Caco-2 (cell line): Measurements from ENCODE around the gene BCL2L11. TPM values are rescaled to one million over a fixed set of nuclear protein-coding genes. Genes with fewer than 3 reads are reported as not detected.

Experiments
- BruUV-seq: library from RNA; stranded (reverse); fragments of 400-500 nt; replicated peaks from 2 replicates; lab custom pipeline; 2021; lab: Mats Ljungman, UMichigan
- CTCF ChIA-PET: fragments of 300-600 bp; sonication (Branson Sonifier 250); formaldehyde crosslinking; loops from one replicate; lab custom pipeline; 2022; ENCODE audit warnings: antibody characterized with exemption; lab: Charles Lee
- POLR2A ChIA-PET: fragments of 300-600 bp; sonication (Branson Sonifier 250); formaldehyde crosslinking; loops from one replicate; lab custom pipeline; 2022; ENCODE audit warnings: antibody characterized with exemption; lab: Charles Lee
- DNase-seq, 2 experiments: peaks; one replicate each; pipeline versions ENCODE4 v3.0.0 to v3.0.0-alpha.2; 2020 to 2022
- H3K27me3 ChIP-seq: replicated peaks from 2 replicates; pipeline ENCODE4 v1.6.0; 2011; ENCODE audit warnings: low read length; ENCODE audit not compliant: control insufficient read depth, insufficient read depth
- H3K36me3 ChIP-seq: 2 replicates; pipeline ENCODE4 v1.5.1; 2011; ENCODE audit warnings: low read length; ENCODE audit not compliant: control insufficient read depth, insufficient read depth
- H3K4me1 ChIP-seq: fragments of 250-450 bp; sonication (Bioruptor Pico); 2 replicates; pipeline ENCODE4 v1.5.1; 2020; ENCODE audit warnings: mild to moderate bottlenecking
- H3K4me3 ChIP-seq: 2 replicates; pipeline ENCODE4 v1.5.1; 2011; ENCODE audit warnings: low read depth, mild to moderate bottlenecking, control low read depth, low read length
- H3K9me3 ChIP-seq: fragments of 250-450 bp; sonication (Bioruptor Pico); 2 replicates; pipeline ENCODE4 v1.5.1; 2020; ENCODE audit warnings: mild to moderate bottlenecking, moderate library complexity
- H3K27ac Mint-ChIP-seq: one replicate; pipeline ENCODE4 v1.8.0; 2022; ENCODE audit warnings: mixed read lengths; ENCODE audit not compliant: unreplicated experiment
- H3K27me3 Mint-ChIP-seq: one replicate; pipeline ENCODE4 v1.8.0; 2022; ENCODE audit warnings: mixed read lengths; ENCODE audit not compliant: insufficient read depth, unreplicated experiment
- H3K36me3 Mint-ChIP-seq: one replicate; pipeline ENCODE4 v1.8.0; 2022; ENCODE audit warnings: mild to moderate bottlenecking, mixed read lengths; ENCODE audit not compliant: insufficient read depth, unreplicated experiment
- H3K4me1 Mint-ChIP-seq: one replicate; pipeline ENCODE4 v1.8.0; 2022; ENCODE audit warnings: low read depth, mixed read lengths; ENCODE audit not compliant: unreplicated experiment
- H3K4me3 Mint-ChIP-seq: one replicate; pipeline ENCODE4 v1.8.0; 2022; ENCODE audit warnings: mild to moderate bottlenecking, moderate library complexity, mixed read lengths; ENCODE audit not compliant: unreplicated experiment
- H3K9me3 Mint-ChIP-seq: one replicate; pipeline ENCODE4 v1.8.0; 2022; ENCODE audit warnings: mixed read lengths; ENCODE audit not compliant: unreplicated experiment
- intact Hi-C: fragments of 100-400 bp; cut with micrococcal nuclease; formaldehyde crosslinking; loops from one replicate; pipeline ENCODE4 v1.10.0; 2022; ENCODE audit not compliant: unreplicated experiment
- total RNA-seq: library from RNA; stranded (reverse); gene quantifications from 2 replicates; pipeline ENCODE4 v1.2.3, GENCODE V29; 2022
- TF ChIP-seq, protein P1 (sequence below), 2 experiments: fragments of 200-600 bp in 1 of 2; IDR thresholded peaks; 1 replicate in 1 of 2; 2 replicates in 1 of 2; pipeline versions ENCODE4 v1.5.1 to v1.8.0; 2011 to 2022; ENCODE audit warnings: antibody characterized with exemption in 1 of 2, control low read depth in 1 of 2, inconsistent platforms in 1 of 2, low read depth in 1 of 2, low read length in 1 of 2, mild to moderate bottlenecking in 1 of 2, moderate library complexity in 1 of 2; ENCODE audit not compliant: insufficient read depth in 1 of 2, severe bottlenecking in 1 of 2, unreplicated experiment in 1 of 2

The BCL2L11 gene
- total RNA-seq, 1 experiment from 2014 or later = 28.9 TPM

DNA sequence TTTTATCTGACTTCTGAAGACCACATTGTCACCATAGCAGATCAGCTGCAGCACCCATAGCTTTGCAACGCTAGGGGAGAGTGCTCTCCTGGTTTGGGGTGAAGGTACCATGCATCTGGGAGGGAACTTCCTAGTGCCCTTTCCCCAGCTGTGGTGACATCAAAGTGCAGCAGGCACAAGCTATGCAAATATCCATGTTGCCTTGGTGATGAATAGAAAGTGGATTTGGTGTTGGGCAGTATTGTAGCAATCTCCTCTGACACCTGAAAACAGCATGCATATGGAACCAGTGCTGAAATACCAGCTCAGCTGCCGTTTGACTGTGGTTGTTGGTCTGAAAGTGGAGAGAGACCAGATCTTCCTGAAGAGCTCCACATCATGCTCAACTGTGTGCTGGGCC, 37.1 kb downstream of the BCL2L11 start:
- intact Hi-C loops = no loop called here

DNA sequence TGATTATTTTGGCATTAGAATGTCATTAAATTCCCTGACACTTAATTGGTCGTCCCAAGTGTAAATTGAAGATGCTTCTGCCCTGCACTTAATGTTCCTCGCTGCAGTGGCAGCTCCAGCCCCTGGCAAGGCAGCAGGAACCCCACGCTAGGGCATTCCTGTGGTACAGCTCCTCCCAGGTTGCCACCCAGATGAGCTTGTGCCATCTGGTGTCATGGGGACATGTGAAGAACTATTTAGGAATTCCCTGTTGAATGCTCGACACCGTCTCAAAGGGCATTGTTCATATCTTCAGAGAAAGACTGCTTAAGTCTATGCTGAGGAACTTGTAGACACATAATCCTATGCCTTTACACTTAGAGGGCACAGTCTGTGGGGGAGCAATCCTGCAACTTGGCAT, 38.9 kb downstream of the BCL2L11 start:
- Histone ChIP-seq H3K36me3 (peaks cover 8% of the 10 kb centered on the region), H3K27me3 (no peaks in the 10 kb centered on the region), H3K9me3 (no peaks in the 10 kb centered on the region), H3K4me3 (no peak overlapping the region), H3K4me1 (peaks cover 5% of the 10 kb centered on the region; the same call in 1 of the 2 replicates)
- no peak overlapping the region for H3K27ac Mint-ChIP-seq
- peaks cover 6% of the 10 kb centered on the region for H3K4me1 Mint-ChIP-seq
- H3K36me3 Mint-ChIP-seq = peaks cover 23% of the 10 kb centered on the region
- ChIA-PET POLR2A (no interaction called here), CTCF (no interaction called here)
- BruUV-seq = no TSS peak
- no peak for DNase-seq
- intact Hi-C loops = no loop called here
- no peak overlapping the region for H3K4me3 Mint-ChIP-seq
- no peaks in the 10 kb centered on the region for H3K9me3 Mint-ChIP-seq
- no peaks in the 10 kb centered on the region for H3K27me3 Mint-ChIP-seq
- TF ChIP-seq, protein P1, sequence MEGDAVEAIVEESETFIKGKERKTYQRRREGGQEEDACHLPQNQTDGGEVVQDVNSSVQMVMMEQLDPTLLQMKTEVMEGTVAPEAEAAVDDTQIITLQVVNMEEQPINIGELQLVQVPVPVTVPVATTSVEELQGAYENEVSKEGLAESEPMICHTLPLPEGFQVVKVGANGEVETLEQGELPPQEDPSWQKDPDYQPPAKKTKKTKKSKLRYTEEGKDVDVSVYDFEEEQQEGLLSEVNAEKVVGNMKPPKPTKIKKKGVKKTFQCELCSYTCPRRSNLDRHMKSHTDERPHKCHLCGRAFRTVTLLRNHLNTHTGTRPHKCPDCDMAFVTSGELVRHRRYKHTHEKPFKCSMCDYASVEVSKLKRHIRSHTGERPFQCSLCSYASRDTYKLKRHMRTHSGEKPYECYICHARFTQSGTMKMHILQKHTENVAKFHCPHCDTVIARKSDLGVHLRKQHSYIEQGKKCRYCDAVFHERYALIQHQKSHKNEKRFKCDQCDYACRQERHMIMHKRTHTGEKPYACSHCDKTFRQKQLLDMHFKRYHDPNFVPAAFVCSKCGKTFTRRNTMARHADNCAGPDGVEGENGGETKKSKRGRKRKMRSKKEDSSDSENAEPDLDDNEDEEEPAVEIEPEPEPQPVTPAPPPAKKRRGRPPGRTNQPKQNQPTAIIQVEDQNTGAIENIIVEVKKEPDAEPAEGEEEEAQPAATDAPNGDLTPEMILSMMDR (IDR thresholded peaks at IDR 0.05; ENCODE audit: insufficient read depth in 1 of 2, low read depth in 1 of 2, low read length in 1 of 2, severe bottlenecking in 1 of 2, unreplicated experiment in 1 of 2) = no peak

More for the DNA sequence above, 37.1 kb downstream of the BCL2L11 start:
- CTCF ChIA-PET = no interaction called here
- no peaks in the 10 kb centered on the region for H3K27me3 ChIP-seq
- no peaks in the 10 kb centered on the region for H3K9me3 Mint-ChIP-seq
- POLR2A ChIA-PET = no interaction called here
- H3K9me3 ChIP-seq = no peaks in the 10 kb centered on the region
- H3K27me3 Mint-ChIP-seq = no peaks in the 10 kb centered on the region
- peaks cover 4% of the 10 kb centered on the region for H3K4me1 Mint-ChIP-seq
- peaks cover 23% of the 10 kb centered on the region for H3K36me3 Mint-ChIP-seq
- TF ChIP-seq, protein P1 (IDR thresholded peaks at IDR 0.05; ENCODE audit: insufficient read depth in 1 of 2, low read depth in 1 of 2, low read length in 1 of 2, severe bottlenecking in 1 of 2, unreplicated experiment in 1 of 2) = no peak
- H3K27ac Mint-ChIP-seq = no peak overlapping the region
- no TSS peak for BruUV-seq
- no peak for DNase-seq
- H3K4me3 ChIP-seq = no peak overlapping the region
- peaks cover 10% of the 10 kb centered on the region for H3K36me3 ChIP-seq
- H3K4me1 ChIP-seq = peaks cover 5% of the 10 kb centered on the region; the same call in 1 of the 2 replicates
- H3K4me3 Mint-ChIP-seq = no peak overlapping the region

DNA sequence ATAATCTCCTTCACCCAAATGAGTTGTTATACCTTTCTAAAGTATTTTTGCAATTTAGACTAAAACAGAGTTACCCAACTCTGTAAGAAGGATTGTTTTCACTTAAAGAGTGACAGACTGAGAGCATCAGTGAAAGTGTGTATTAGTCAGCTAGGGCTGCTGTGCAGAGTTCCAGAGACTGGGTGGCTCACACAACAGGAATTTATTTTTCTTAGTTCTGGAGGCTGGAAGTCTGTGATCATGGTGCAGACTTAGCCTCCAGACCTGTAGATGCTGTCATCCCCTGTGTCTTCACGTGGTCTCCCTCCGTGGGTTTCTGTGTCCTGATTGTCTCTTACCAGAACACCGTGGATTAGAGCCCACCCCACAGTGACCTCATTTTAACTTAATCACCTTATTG, 40.0 kb downstream of the BCL2L11 start:
- Mint-ChIP-seq H3K9me3 (no peaks in the 10 kb centered on the region), H3K4me1 (peaks cover 6% of the 10 kb centered on the region), H3K36me3 (peaks cover 28% of the 10 kb centered on the region), H3K27ac (no peak overlapping the region), H3K27me3 (no peaks in the 10 kb centered on the region), H3K4me3 (no peak overlapping the region)
- H3K4me3 ChIP-seq = no peak overlapping the region
- H3K9me3 ChIP-seq = no peaks in the 10 kb centered on the region
- CTCF ChIA-PET = no interaction called here
- intact Hi-C loops = no loop called here
- peaks cover 5% of the 10 kb centered on the region; the same call in 1 of the 2 replicates for H3K4me1 ChIP-seq
- no peak for DNase-seq
- POLR2A ChIA-PET = no interaction called here
- H3K27me3 ChIP-seq = no peaks in the 10 kb centered on the region
- peaks cover 8% of the 10 kb centered on the region for H3K36me3 ChIP-seq
- BruUV-seq = no TSS peak
- TF ChIP-seq, protein P1 (IDR thresholded peaks at IDR 0.05; ENCODE audit: insufficient read depth in 1 of 2, low read depth in 1 of 2, low read length in 1 of 2, severe bottlenecking in 1 of 2, unreplicated experiment in 1 of 2) = no peak
